ENCODE measurements around the gene RAD51B.

Gene RAD51B

GRCh38 chr14:68607867-68608573 is 788.4 kb downstream of the RAD51B start:
- DNase-seq (ENCODE audit: low read depth in 2 of 2): no peak
- no peak overlapping the region for H3K4me3 ChIP-seq (replicated peaks in 1 of 2; ENCODE audit: low read depth in 2 of 2, low read length in 2 of 2)
- TF ChIP-seq CTCF (IDR thresholded peaks at IDR 0.05; ENCODE audit: low read depth, low read length): no peak

GRCh38 chr14:68608574-68608962 is 789.0 kb downstream of the RAD51B start:
- DNase-seq (ENCODE audit: low read depth in 2 of 2): no peak
- no peak for TF ChIP-seq CTCF (IDR thresholded peaks at IDR 0.05; ENCODE audit: low read depth, low read length)
- H3K4me3 ChIP-seq (replicated peaks in 1 of 2; ENCODE audit: low read depth in 2 of 2, low read length in 2 of 2): no peak overlapping the region

- no peak overlapping the region for H3K4me3 ChIP-seq (replicated peaks in 1 of 2; ENCODE audit: low read depth in 2 of 2, low read length in 2 of 2)
- no peak for DNase-seq (ENCODE audit: low read depth in 2 of 2)
- no peak for TF ChIP-seq CTCF (IDR thresholded peaks at IDR 0.05; ENCODE audit: low read depth, low read length)
Measured at GRCh38 chr14:68609012-68609411, 789.4 kb downstream of the RAD51B start.

- no peak overlapping the region for H3K4me3 ChIP-seq (replicated peaks in 1 of 2; ENCODE audit: low read depth in 2 of 2, low read length in 2 of 2)
- TF ChIP-seq CTCF (IDR thresholded peaks at IDR 0.05; ENCODE audit: low read depth, low read length): no peak
- DNase-seq (ENCODE audit: low read depth in 2 of 2): no peak
Measured at GRCh38 chr14:68610251-68610793, 790.7 kb downstream of the RAD51B start.

- DNase-seq (ENCODE audit: low read depth in 2 of 2): no peak
- H3K4me3 ChIP-seq (replicated peaks in 1 of 2; ENCODE audit: low read depth in 2 of 2, low read length in 2 of 2): no peak overlapping the region
- TF ChIP-seq CTCF (IDR thresholded peaks at IDR 0.05; ENCODE audit: low read depth, low read length): no peak
Measured at GRCh38 chr14:68611599-68611998, 792.0 kb downstream of the RAD51B start.

GRCh38 chr14:68612049-68612448 is 792.5 kb downstream of the RAD51B start:
- no peak overlapping the region for H3K4me3 ChIP-seq (replicated peaks in 1 of 2; ENCODE audit: low read depth in 2 of 2, low read length in 2 of 2)
- peak; percentile 41 to 52 for DNase-seq (ENCODE audit: low read depth in 2 of 2)
- no peak for TF ChIP-seq CTCF (IDR thresholded peaks at IDR 0.05; ENCODE audit: low read depth, low read length)

Measured in cardiac fibroblast (primary cell).